ENCODE data around the gene TPP1.

TPP1 gene

GRCh38 chr11:6611092-6611962, 7.9 kb downstream of the TPP1 start:
- peak; percentile 19 to 22 for DNase-seq

GRCh38 chr11:6610591-6610990, 8.6 kb downstream of the TPP1 start:
- no peak for DNase-seq

DNA sequence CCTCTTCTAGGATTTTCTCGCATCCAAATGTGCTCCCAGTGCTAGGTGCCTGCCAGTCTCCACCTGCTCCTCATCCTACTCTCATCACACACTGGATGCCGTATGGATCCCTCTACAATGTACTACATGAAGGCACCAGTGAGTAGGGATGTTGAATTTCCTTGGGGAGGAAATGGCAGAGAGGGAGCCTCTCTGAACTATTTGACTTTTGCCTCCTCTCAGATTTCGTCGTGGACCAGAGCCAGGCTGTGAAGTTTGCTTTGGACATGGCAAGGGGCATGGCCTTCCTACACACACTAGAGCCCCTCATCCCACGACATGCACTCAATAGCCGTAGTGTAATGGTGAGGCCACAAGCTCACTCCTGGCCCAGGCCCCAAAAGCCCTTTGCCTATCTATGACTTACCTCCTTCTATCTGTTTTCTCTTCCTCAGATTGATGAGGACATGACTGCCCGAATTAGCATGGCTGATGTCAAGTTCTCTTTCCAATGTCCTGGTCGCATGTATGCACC, 9.7 kb downstream of the TPP1 start:
- no peak for DNase-seq

DNA sequence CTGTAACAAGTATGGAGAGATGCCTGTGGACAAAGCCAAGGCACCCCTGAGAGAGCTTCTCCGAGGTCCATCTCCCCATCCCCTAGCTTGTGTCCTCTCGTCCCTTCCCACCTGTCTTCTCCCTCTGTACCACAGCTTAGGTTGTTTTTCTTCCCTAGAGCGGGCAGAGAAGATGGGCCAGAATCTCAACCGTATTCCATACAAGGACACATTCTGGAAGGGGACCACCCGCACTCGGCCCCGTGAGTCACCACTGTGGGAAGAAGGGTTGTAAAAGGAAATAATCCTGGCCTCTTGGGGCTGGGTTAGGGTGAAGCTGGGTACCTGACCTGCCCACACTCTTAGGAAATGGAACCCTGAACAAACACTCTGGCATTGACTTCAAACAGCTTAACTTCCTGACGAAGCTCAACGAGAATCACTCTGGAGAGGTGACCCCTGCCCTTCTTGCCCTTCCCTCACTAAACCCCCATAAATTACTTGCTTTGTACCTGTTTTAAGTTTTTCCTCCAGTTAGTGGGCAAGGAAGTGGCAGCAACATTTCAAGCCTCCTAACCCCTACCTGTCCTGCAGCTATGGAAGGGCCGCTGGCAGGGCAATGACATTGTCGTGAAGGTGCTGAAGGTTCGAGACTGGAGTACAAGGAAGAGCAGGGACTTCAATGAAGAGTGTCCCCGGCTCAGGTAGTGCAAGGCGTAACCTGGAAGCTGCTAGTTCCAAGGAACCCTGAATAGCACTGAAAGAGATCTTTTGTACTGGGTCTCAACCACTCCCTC, 10.3 kb downstream of the TPP1 start:
- DNase-seq, result no peak

DNA sequence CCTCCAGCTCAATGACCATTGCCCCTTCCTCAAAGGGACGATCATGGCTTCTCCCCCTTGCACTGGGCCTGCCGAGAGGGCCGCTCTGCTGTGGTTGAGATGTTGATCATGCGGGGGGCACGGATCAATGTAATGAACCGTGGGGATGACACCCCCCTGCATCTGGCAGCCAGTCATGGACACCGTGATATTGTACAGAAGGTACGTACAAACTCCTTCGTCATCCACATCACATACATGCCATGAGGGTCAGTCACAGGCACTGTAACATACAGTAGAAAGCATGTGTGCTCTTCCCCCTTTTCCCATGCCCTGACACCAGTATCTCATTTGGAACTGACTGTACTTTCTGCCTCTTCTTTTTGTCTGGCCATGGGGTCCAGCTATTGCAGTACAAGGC, 11.2 kb downstream of the TPP1 start:
- no peak for DNase-seq

DNA sequence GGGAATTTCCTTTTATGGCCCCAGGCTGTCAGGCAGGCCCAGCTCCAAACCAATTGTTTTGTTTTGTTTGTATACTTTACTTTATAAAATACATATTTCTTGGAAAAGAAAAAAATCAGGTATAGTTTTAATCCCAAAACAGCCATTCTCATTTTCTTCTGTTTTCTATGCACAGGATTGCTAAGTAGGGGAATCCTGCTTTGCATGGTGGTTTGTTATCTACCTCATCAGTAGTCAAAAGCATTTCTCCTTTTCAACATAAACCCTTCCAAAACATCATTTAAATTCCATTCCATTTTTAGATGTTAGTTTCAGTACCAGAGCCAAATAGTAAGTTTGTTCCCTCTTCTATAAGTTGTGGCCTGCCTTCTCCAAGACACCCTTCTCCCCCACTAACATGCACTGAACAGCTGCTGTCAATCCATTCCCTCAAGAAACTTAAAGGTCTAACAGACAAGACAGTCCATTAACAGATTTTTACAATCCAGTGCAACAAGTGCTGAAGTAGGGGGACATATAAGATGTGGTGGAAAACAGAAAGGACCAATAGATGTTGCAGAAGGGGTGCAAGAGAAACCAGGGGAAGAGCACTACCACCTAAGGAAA, 11.9 kb downstream of the TPP1 start:
- no peak for DNase-seq

GRCh38 chr11:6606471-6607189, 12.6 kb downstream of the TPP1 start:
- peak; percentile 68 to 74 for DNase-seq

DNA sequence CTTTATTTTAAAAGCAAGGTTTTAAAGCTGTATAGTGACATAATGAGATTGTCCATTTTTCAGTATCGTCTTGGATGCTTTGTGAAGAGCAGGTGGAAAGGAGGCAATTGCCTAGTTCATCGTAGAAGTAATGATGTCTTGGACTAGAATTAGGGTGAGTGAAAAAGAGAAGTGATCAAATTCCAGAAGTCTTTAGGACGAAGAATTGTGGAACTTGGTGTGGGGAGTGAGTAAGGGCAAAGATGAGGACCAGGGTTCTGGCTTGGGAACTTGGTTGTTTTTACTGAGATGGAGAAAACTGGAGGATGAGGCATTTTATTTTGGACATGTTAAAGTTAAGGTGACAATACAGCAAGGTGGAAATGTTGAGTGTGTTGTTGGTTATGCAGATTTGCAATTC, 14.4 kb downstream of the TPP1 start:
- DNase-seq, result no peak

DNA sequence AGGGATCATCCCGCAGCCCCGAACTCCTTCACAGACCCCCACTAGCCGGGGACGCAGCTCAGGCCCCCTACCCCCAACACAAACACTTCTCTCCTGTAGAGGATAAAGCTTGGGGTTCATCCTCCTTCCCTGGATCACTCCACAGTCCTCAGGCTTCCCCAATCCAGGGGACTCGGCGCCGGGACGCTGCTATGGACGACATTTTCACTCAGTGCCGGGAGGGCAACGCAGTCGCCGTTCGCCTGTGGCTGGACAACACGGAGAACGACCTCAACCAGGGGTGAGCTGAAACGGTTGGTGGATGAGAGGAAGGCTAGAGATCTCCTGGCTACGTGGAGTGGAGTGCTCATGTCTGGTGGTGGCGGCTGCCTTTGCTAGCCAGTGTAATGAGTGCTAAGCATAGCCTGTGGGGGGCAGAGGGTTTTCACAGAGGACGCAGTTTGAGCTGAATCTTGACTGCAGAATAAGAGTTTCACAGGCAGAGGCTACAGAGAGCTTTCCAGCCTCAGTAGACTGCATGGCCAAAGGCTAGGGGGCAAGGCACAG, 15.1 kb downstream of the TPP1 start:
- peak; percentile 68 to 72 for DNase-seq

GRCh38 chr11:6603287-6604080, 15.7 kb downstream of the TPP1 start, which contains the start of the genes ILK and RRP8:
ILK (plus strand) TSS chr11:6603774; CDS start chr11:6604272, 498 bp downstream.
RRP8 (minus strand) TSS chr11:6603616; CDS start chr11:6603502, 114 bp downstream.
- peak; percentile 91 to 93 for DNase-seq

- no peak for DNase-seq
Observed at GRCh38 chr11:6602096-6602940, 16.9 kb downstream of the TPP1 start.

DNA sequence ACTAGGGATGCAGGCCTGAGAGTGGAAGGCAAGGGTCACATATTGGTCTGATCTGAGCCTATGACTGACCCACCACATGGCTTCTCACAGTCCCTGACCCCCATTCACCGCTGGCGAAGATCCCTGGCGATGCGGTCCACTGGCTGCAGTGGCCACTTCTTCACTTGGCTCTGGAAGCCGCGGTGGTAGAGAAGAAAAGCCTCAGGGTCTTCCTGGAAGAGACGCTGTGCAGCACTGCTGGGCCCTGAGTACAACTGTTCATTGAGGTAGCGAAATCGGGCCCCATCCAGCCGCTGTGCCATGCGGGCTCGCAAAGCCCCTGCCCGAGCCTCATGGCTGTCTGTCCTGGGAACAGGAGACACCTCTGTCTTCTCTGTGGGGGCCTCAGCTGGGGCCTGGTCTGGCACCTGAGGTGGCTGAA, 18.2 kb downstream of the TPP1 start:
- no peak for DNase-seq

- no peak for DNase-seq
Observed at GRCh38 chr11:6599881-6600390, 19.3 kb downstream of the TPP1 start.

DNA sequence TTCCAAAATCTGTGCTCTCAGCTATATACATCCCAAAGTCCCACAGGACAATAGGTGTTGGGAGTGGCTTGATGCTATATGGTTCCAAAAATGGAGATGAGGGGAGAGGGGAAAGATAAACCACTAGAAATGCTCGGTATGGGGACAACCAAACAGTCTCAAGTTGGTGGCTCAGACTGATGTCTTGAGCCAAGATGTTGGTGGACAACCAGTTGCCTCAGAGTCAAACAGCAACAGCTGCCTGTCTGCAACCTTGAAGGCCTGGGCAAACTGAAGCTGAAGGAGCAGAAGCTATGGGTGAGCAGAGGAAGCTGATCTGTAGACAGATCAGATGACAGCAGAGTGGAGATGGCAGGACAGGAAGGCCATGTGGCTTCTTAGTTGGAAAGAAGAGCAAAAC, 19.8 kb downstream of the TPP1 start:
- DNase-seq, result no peak

DNA sequence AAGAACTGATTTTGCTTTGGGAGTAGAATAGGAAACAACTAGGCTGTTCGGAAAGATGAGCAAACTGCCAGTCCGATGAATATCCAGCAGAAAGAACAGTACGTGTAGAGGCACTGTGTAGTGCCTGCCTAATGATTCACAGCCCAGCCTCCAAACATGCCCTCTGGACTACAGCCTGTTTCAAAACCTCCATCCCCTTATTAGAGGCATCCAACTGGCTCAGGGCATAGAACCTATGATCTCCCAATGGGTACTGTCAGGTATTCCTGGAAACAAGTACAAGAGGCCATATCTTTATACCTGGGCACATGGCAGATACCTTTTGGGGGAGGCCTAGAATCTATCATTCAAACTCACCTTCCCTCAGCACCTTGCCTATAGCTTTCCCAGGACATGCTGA, 20.7 kb downstream of the TPP1 start:
- DNase-seq, result no peak

GRCh38 chr11:6596239-6596877, 22.9 kb downstream of the TPP1 start:
- no peak for DNase-seq

DNA sequence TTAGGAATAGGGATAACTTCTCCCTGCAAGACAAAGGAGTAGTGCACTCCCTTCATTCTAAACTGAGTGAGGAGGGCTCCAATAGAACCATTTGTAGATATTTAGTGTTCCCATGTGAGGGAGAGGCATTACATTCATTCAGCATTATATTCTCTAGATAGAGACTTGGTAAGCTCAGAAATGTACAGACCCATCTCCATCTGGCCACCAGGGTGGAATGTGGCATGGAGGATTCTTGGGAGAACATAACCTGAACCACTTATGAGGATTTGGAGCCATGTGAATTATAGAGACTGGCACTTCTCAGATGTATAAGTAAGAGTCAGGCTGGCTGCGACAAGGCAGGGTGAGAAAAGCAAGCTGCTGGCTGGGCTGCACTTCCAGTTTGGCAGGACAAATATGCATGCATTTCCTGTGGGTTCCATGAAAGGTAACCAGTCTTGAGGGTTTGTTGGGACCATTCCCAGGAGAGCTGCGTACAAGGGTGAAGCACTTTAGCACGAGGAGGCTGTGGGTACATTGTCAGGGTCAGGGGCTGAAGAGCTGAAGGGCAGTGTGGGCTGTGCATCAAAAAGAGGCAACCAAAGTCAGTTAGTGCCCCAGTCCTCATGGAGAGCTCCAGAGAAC, 25.0 kb downstream of the TPP1 start:
- DNase-seq, result no peak

DNA sequence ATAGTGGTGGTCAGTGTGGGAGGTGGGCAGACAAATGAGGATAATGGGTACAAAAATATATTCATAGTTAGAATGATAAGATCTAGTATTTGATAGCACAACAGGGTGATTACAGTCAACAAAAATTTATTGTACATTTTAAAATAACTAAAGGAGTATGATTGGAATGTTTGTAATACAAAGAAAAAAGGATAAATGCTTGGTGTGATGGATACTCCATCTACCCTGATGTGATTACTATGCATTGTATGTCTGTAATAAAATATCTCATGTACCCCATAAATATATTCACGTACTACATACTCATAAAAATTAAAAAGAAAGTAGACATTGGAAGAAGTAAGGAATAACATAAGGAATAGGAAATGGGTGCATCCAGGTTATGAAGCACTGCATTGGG, 31.2 kb downstream of the TPP1 start:
- DNase-seq, result no peak

- DNase-seq, result no peak
Observed at GRCh38 chr11:6587360-6587953, 31.8 kb downstream of the TPP1 start.
